ENCODE measurements around the gene MNS1. TPM values are rescaled to one million over a fixed set of nuclear protein-coding genes. Genes with fewer than 3 reads are reported as not detected.

MNS1 gene
- total RNA-seq (ENCODE audit: unreplicated experiment) = 1.9 TPM
- long read RNA-seq = 0 reads

- DNase-seq (ENCODE audit: low spot score) = peak; percentile 90
- Mint-ChIP-seq H3K4me1 (ENCODE audit: unreplicated experiment) (peaks cover 9% of the 10 kb centered on the region), H3K27ac (ENCODE audit: unreplicated experiment) (peak within 1 kb of the TSS; percentile 92), H3K4me3 (ENCODE audit: unreplicated experiment) (peak within 1 kb of the TSS; percentile 96), H3K9me3 (ENCODE audit: unreplicated experiment) (no peaks in the 10 kb centered on the region), H3K36me3 (ENCODE audit: low read depth, unreplicated experiment) (no peaks in the 10 kb centered on the region), H3K27me3 (ENCODE audit: unreplicated experiment) (no peaks in the 10 kb centered on the region)
- TF ChIP-seq CTCF (IDR thresholded peaks at IDR 0.05; ENCODE audit: unreplicated experiment) = no peak
Measured at GRCh38 chr15:56464893-56465520, at the start of gene MNS1. MNS1 (minus strand) TSS chr15:56465137; CDS start chr15:56464972, 165 bp downstream.

GRCh38 chr15:56496635-56497034 lies 31.7 kb upstream of the MNS1 start:
- peak; percentile 13 for DNase-seq (ENCODE audit: low spot score)

GRCh38 chr15:56495533-56495932 lies 30.6 kb upstream of the MNS1 start:
- no peaks in the 10 kb centered on the region for H3K4me1 Mint-ChIP-seq (ENCODE audit: unreplicated experiment)
- no peak for TF ChIP-seq CTCF (IDR thresholded peaks at IDR 0.05; ENCODE audit: unreplicated experiment)
- H3K27me3 Mint-ChIP-seq (ENCODE audit: unreplicated experiment) = peaks cover 2% of the 10 kb centered on the region
- no peak for DNase-seq (ENCODE audit: low spot score)
- no peaks in the 10 kb centered on the region for H3K9me3 Mint-ChIP-seq (ENCODE audit: unreplicated experiment)
- no peaks in the 10 kb centered on the region for H3K36me3 Mint-ChIP-seq (ENCODE audit: low read depth, unreplicated experiment)
- no peak overlapping the region for H3K27ac Mint-ChIP-seq (ENCODE audit: unreplicated experiment)
- H3K4me3 Mint-ChIP-seq (ENCODE audit: unreplicated experiment) = no peak overlapping the region

More at GRCh38 chr15:56496635-56497034, 31.7 kb upstream of the MNS1 start:
- Mint-ChIP-seq H3K4me1 (ENCODE audit: unreplicated experiment) (no peaks in the 10 kb centered on the region), H3K36me3 (ENCODE audit: low read depth, unreplicated experiment) (no peaks in the 10 kb centered on the region), H3K9me3 (ENCODE audit: unreplicated experiment) (no peaks in the 10 kb centered on the region), H3K4me3 (ENCODE audit: unreplicated experiment) (no peak overlapping the region), H3K27me3 (ENCODE audit: unreplicated experiment) (peaks cover 2% of the 10 kb centered on the region), H3K27ac (ENCODE audit: unreplicated experiment) (no peak overlapping the region)
- TF ChIP-seq CTCF (IDR thresholded peaks at IDR 0.05; ENCODE audit: unreplicated experiment) = peak; percentile 51

GRCh38 chr15:56495053-56495452 lies 30.1 kb upstream of the MNS1 start:
- H3K4me3 Mint-ChIP-seq (ENCODE audit: unreplicated experiment) = no peak overlapping the region
- H3K36me3 Mint-ChIP-seq (ENCODE audit: low read depth, unreplicated experiment) = no peaks in the 10 kb centered on the region
- TF ChIP-seq CTCF (IDR thresholded peaks at IDR 0.05; ENCODE audit: unreplicated experiment) = no peak
- H3K27ac Mint-ChIP-seq (ENCODE audit: unreplicated experiment) = no peak overlapping the region
- no peaks in the 10 kb centered on the region for H3K4me1 Mint-ChIP-seq (ENCODE audit: unreplicated experiment)
- no peaks in the 10 kb centered on the region for H3K9me3 Mint-ChIP-seq (ENCODE audit: unreplicated experiment)
- DNase-seq (ENCODE audit: low spot score) = no peak
- H3K27me3 Mint-ChIP-seq (ENCODE audit: unreplicated experiment) = peaks cover 2% of the 10 kb centered on the region

GRCh38 chr15:56492791-56493555 lies 28.0 kb upstream of the MNS1 start:
- no peaks in the 10 kb centered on the region for H3K4me1 Mint-ChIP-seq (ENCODE audit: unreplicated experiment)

More at GRCh38 chr15:56492791-56493555, 28.0 kb upstream of the MNS1 start:
- H3K9me3 Mint-ChIP-seq (ENCODE audit: unreplicated experiment) = no peaks in the 10 kb centered on the region
- H3K27ac Mint-ChIP-seq (ENCODE audit: unreplicated experiment) = no peak overlapping the region
- no peak for DNase-seq (ENCODE audit: low spot score)
- H3K36me3 Mint-ChIP-seq (ENCODE audit: low read depth, unreplicated experiment) = no peaks in the 10 kb centered on the region
- peaks cover 2% of the 10 kb centered on the region for H3K27me3 Mint-ChIP-seq (ENCODE audit: unreplicated experiment)
- H3K4me3 Mint-ChIP-seq (ENCODE audit: unreplicated experiment) = no peak overlapping the region
- no peak for TF ChIP-seq CTCF (IDR thresholded peaks at IDR 0.05; ENCODE audit: unreplicated experiment)
